Tibial nerve (tissue), 3 donors: ENCODE data around the gene FAM83B.

Experiments
- POLR2A ChIP-seq, 2 donors: fragments of 450-650 bp; IDR thresholded peaks; one replicate each; pipeline ENCODE4 v1.6.1; 2017; ENCODE audit warnings: antibody characterized with exemption in 2 of 2, mild to moderate bottlenecking in 2 of 2, moderate library complexity in 2 of 2
- TF ChIP-seq, protein P1 (sequence below), 5 experiments: fragments of 200-600 bp in 3 of 5; fragments of 450-650 bp in 2 of 5; sonication (generic) in 3 of 5; IDR thresholded peaks; one replicate each; pipeline ENCODE4 v1.5.1; 2016 to 2019; ENCODE audit warnings: antibody characterized with exemption in 5 of 5, mild to moderate bottlenecking in 3 of 5, moderate library complexity in 2 of 5

DNA sequence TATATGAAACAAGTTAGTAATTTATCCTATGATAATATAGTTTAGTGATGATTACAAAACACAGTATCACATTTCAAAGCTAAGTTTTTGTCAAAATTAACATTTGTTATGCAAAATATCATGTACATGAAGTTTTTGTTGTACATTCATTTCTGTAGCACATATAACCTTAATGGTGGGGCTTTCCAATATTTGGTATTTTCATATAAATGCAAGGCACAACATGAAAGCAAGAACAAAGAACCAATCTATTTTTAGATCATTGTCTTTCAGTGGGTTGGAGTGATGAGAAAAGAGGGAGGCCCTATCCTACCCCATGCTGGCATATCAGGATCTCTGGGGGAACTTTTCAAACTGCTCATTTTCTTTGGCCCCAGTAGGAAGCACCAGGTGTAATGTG, 53.4 kb downstream of the FAM83B start:
- TF ChIP-seq, protein P1, sequence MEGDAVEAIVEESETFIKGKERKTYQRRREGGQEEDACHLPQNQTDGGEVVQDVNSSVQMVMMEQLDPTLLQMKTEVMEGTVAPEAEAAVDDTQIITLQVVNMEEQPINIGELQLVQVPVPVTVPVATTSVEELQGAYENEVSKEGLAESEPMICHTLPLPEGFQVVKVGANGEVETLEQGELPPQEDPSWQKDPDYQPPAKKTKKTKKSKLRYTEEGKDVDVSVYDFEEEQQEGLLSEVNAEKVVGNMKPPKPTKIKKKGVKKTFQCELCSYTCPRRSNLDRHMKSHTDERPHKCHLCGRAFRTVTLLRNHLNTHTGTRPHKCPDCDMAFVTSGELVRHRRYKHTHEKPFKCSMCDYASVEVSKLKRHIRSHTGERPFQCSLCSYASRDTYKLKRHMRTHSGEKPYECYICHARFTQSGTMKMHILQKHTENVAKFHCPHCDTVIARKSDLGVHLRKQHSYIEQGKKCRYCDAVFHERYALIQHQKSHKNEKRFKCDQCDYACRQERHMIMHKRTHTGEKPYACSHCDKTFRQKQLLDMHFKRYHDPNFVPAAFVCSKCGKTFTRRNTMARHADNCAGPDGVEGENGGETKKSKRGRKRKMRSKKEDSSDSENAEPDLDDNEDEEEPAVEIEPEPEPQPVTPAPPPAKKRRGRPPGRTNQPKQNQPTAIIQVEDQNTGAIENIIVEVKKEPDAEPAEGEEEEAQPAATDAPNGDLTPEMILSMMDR (IDR thresholded peaks at IDR 0.05) = no peak
- no peak for TF ChIP-seq POLR2A (IDR thresholded peaks at IDR 0.05)
